ENCODE data around the gene TAS2R3.

- TF ChIP-seq CTCF (IDR thresholded peaks at IDR 0.05) (no peak), POLR2AphosphoS5 (IDR thresholded peaks at IDR 0.05; ENCODE audit: low read depth, low read length) (no peak)
Observed at GRCh38 chr7:141788296-141788695, 24.4 kb downstream of the TAS2R3 start.

Measured in Panc1 (cell line).